Measurements from ENCODE around the gene C21orf91.

The C21orf91 gene

GRCh38 chr21:17784604-17785402 is 34.4 kb downstream of the C21orf91 start:
- no peak for DNase-seq (ENCODE audit: low read depth)

GRCh38 chr21:17784180-17784598 is 35.0 kb downstream of the C21orf91 start:
- Histone ChIP-seq H3K36me3 (ENCODE audit: control insufficient read depth, insufficient read depth, low read length, severe bottlenecking) (peaks cover 10% of the 10 kb centered on the region), H3K9ac (ENCODE audit: low read length) (no peak overlapping the region), H3K4me1 (ENCODE audit: control insufficient read depth, insufficient read depth, low read length) (peaks cover 5% of the 10 kb centered on the region), H3K9me3 (ENCODE audit: control insufficient read depth, low read length) (no peaks in the 10 kb centered on the region), H3K27me3 (replicated peaks; ENCODE audit: control insufficient read depth, insufficient read depth, low read length) (no peaks in the 10 kb centered on the region), H3K4me3 (ENCODE audit: low read length) (no peak overlapping the region)
- no peak for DNase-seq (ENCODE audit: low read depth)

More at GRCh38 chr21:17784604-17785402, 34.4 kb downstream of the C21orf91 start:
- Histone ChIP-seq H3K4me1 (ENCODE audit: control insufficient read depth, insufficient read depth, low read length) (no peaks in the 10 kb centered on the region), H3K36me3 (ENCODE audit: control insufficient read depth, insufficient read depth, low read length, severe bottlenecking) (peaks cover 10% of the 10 kb centered on the region), H3K4me3 (ENCODE audit: low read length) (no peak overlapping the region), H3K9me3 (ENCODE audit: control insufficient read depth, low read length) (no peaks in the 10 kb centered on the region), H3K27me3 (replicated peaks; ENCODE audit: control insufficient read depth, insufficient read depth, low read length) (no peaks in the 10 kb centered on the region), H3K9ac (ENCODE audit: low read length) (no peak overlapping the region)

- H3K36me3 ChIP-seq (ENCODE audit: control insufficient read depth, insufficient read depth, low read length, severe bottlenecking) = peaks cover 10% of the 10 kb centered on the region
Measured at GRCh38 chr21:17783481-17784179, 35.5 kb downstream of the C21orf91 start.

GRCh38 chr21:17783003-17783402 is 36.2 kb downstream of the C21orf91 start:
- no peak overlapping the region for H3K9ac ChIP-seq (ENCODE audit: low read length)
- peaks cover 10% of the 10 kb centered on the region for H3K36me3 ChIP-seq (ENCODE audit: control insufficient read depth, insufficient read depth, low read length, severe bottlenecking)

More at GRCh38 chr21:17783481-17784179, 35.5 kb downstream of the C21orf91 start:
- H3K4me3 ChIP-seq (ENCODE audit: low read length) = no peak overlapping the region
- H3K9ac ChIP-seq (ENCODE audit: low read length) = no peak overlapping the region
- H3K9me3 ChIP-seq (ENCODE audit: control insufficient read depth, low read length) = no peaks in the 10 kb centered on the region
- no peak for DNase-seq (ENCODE audit: low read depth)
- peaks cover 5% of the 10 kb centered on the region for H3K4me1 ChIP-seq (ENCODE audit: control insufficient read depth, insufficient read depth, low read length)
- H3K27me3 ChIP-seq (replicated peaks; ENCODE audit: control insufficient read depth, insufficient read depth, low read length) = no peaks in the 10 kb centered on the region

DNA sequence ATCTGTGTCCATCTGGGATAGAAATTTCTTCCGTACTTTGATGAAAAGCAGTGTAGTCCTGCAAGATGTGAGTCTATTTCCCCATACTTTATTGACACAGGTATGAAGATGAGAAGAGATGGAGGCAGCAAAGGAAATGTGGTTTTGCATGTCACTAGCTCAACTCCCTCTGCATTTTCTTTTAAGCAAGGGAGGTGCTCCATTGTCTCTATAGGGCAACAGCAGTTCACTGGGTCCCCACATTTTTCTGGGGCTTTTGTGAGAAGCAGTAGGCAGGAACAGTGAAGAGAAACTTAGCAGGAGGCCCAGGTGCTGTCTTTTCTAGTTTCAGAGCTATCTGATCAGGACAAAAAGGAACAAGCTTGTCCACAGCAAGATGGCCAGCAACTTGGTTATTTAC is 37.1 kb downstream of the C21orf91 start:
- H3K9me3 ChIP-seq (ENCODE audit: control insufficient read depth, low read length) = no peaks in the 10 kb centered on the region
- peaks cover 5% of the 10 kb centered on the region for H3K4me1 ChIP-seq (ENCODE audit: control insufficient read depth, insufficient read depth, low read length)
- DNase-seq (ENCODE audit: low read depth) = no peak
- no peaks in the 10 kb centered on the region for H3K27me3 ChIP-seq (replicated peaks; ENCODE audit: control insufficient read depth, insufficient read depth, low read length)
- peaks cover 10% of the 10 kb centered on the region for H3K36me3 ChIP-seq (ENCODE audit: control insufficient read depth, insufficient read depth, low read length, severe bottlenecking)
- no peak overlapping the region for H3K4me3 ChIP-seq (ENCODE audit: low read length)
- no peak overlapping the region for H3K9ac ChIP-seq (ENCODE audit: low read length)

More at GRCh38 chr21:17783003-17783402, 36.2 kb downstream of the C21orf91 start:
- Histone ChIP-seq H3K4me3 (ENCODE audit: low read length) (no peak overlapping the region), H3K27me3 (replicated peaks; ENCODE audit: control insufficient read depth, insufficient read depth, low read length) (no peaks in the 10 kb centered on the region), H3K4me1 (ENCODE audit: control insufficient read depth, insufficient read depth, low read length) (peaks cover 5% of the 10 kb centered on the region), H3K9me3 (ENCODE audit: control insufficient read depth, low read length) (no peaks in the 10 kb centered on the region)
- no peak for DNase-seq (ENCODE audit: low read depth)

DNA sequence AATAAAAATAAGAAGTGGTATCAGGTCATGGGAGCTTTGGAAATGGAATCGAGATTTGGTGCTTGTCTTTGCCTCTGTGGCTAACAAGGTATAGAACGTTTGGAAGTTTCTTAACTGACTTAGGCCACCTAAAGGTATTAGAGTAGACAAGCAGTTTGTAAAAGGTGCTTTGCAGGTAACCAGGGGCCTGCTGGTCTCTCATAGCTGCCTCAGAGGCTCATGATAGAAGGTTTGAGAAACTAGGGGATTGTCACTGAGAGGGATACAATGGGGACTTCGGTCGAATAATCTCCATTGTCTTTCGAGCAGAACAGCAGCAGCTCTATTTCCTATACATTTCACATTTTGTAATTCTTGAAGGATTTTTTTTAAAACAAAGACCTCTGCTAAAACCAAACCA is 37.6 kb downstream of the C21orf91 start:
- H3K4me1 ChIP-seq (ENCODE audit: control insufficient read depth, insufficient read depth, low read length) = peaks cover 5% of the 10 kb centered on the region
- no peak for DNase-seq (ENCODE audit: low read depth)
- H3K9ac ChIP-seq (ENCODE audit: low read length) = no peak overlapping the region
- H3K9me3 ChIP-seq (ENCODE audit: control insufficient read depth, low read length) = no peaks in the 10 kb centered on the region
- H3K27me3 ChIP-seq (replicated peaks; ENCODE audit: control insufficient read depth, insufficient read depth, low read length) = no peaks in the 10 kb centered on the region
- peaks cover 7% of the 10 kb centered on the region for H3K36me3 ChIP-seq (ENCODE audit: control insufficient read depth, insufficient read depth, low read length, severe bottlenecking)
- no peak overlapping the region for H3K4me3 ChIP-seq (ENCODE audit: low read length)

DNA sequence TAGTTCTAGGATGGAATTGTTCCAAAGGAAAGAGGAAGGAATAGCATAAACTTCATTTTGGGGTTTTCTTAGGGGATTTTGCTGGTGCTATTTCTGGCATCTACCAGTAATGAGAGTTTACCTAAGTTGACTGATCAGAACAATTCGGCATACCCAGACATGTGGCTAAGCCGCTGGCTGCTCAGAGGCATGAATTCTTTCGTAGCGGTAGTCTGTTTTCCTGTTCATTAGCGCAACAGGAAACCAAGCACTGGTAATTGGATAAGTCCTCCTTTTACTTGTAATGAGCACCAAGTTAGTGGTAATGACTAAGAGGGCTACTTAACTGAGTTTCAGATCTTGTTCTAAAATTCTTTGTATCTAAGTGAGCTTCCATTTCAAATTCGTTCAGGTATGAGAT is 38.6 kb downstream of the C21orf91 start:
- Histone ChIP-seq H3K9ac (ENCODE audit: low read length) (no peak overlapping the region), H3K9me3 (ENCODE audit: control insufficient read depth, low read length) (no peaks in the 10 kb centered on the region), H3K36me3 (ENCODE audit: control insufficient read depth, insufficient read depth, low read length, severe bottlenecking) (peaks cover 4% of the 10 kb centered on the region), H3K4me1 (ENCODE audit: control insufficient read depth, insufficient read depth, low read length) (peaks cover 5% of the 10 kb centered on the region), H3K27me3 (replicated peaks; ENCODE audit: control insufficient read depth, insufficient read depth, low read length) (no peaks in the 10 kb centered on the region), H3K4me3 (ENCODE audit: low read length) (no peak overlapping the region)
- no peak for DNase-seq (ENCODE audit: low read depth)

GRCh38 chr21:17779980-17780379 is 39.2 kb downstream of the C21orf91 start:
- H3K36me3 ChIP-seq (ENCODE audit: control insufficient read depth, insufficient read depth, low read length, severe bottlenecking) = no peaks in the 10 kb centered on the region
- H3K27me3 ChIP-seq (replicated peaks; ENCODE audit: control insufficient read depth, insufficient read depth, low read length) = no peaks in the 10 kb centered on the region
- no peak overlapping the region for H3K4me3 ChIP-seq (ENCODE audit: low read length)
- no peak overlapping the region for H3K9ac ChIP-seq (ENCODE audit: low read length)
- no peaks in the 10 kb centered on the region for H3K9me3 ChIP-seq (ENCODE audit: control insufficient read depth, low read length)
- H3K4me1 ChIP-seq (ENCODE audit: control insufficient read depth, insufficient read depth, low read length) = peaks cover 5% of the 10 kb centered on the region
- DNase-seq (ENCODE audit: low read depth) = no peak

DNA sequence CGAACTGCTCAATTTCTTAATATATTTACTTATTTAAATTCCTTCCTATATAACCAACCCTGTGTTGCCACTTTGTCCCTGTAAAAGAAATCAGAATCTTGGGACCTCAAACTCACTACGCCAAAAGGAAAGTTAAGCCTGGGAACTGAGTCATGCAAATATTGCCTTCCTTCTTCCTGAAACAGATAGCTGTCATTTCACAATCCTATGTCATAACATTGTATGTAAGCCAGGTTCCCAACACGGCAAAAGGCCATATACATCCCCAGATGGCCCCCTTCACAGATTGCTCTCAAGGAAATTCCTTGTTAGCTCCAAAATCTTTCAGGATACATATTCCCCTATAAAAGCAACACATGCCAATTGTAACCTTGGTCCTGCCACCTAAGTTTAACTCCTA is 39.7 kb downstream of the C21orf91 start:
- no peak for DNase-seq (ENCODE audit: low read depth)

DNA sequence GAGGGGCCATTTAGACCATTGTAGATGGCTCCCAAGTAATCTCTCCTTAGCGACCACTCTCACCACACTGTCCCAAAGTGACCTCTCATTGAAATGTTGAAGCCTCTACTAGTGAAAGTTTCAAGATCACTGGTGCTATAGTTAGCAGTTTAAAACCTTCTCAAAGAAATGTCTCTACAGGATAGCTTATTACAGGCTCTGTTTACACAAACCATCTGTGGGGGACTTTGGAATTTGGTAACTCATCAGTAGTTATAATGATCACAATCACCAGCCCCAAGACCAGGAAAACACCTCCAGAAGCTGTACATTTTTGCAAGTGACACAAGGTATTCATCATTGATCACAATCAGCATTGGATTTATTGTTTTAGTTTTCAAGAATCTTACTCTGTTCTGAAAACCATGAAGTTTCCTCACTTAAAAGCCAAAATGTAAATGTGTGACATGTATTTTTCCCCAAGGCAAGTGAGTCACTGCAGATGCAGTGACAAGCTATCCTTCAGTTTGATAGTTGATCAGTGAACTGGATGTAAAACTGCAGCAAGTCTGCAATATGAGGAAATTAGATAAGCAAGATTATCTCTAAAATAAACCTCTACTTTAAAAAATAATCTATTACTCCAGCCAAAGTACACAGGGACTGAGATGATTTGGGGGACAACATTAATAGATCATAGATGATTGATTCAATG is 41.9 kb downstream of the C21orf91 start:
- H3K36me3 ChIP-seq (ENCODE audit: control insufficient read depth, insufficient read depth, low read length, severe bottlenecking) = no peaks in the 10 kb centered on the region
- peaks cover 5% of the 10 kb centered on the region for H3K4me1 ChIP-seq (ENCODE audit: control insufficient read depth, insufficient read depth, low read length)
- H3K9me3 ChIP-seq (ENCODE audit: control insufficient read depth, low read length) = no peaks in the 10 kb centered on the region
- H3K9ac ChIP-seq (ENCODE audit: low read length) = no peak overlapping the region
- H3K4me3 ChIP-seq (ENCODE audit: low read length) = no peak overlapping the region
- no peaks in the 10 kb centered on the region for H3K27me3 ChIP-seq (replicated peaks; ENCODE audit: control insufficient read depth, insufficient read depth, low read length)
- no peak for DNase-seq (ENCODE audit: low read depth)

More for the DNA sequence above, 39.7 kb downstream of the C21orf91 start:
- Histone ChIP-seq H3K4me3 (ENCODE audit: low read length) (no peak overlapping the region), H3K4me1 (ENCODE audit: control insufficient read depth, insufficient read depth, low read length) (peaks cover 5% of the 10 kb centered on the region), H3K9me3 (ENCODE audit: control insufficient read depth, low read length) (no peaks in the 10 kb centered on the region), H3K9ac (ENCODE audit: low read length) (no peak overlapping the region), H3K27me3 (replicated peaks; ENCODE audit: control insufficient read depth, insufficient read depth, low read length) (no peaks in the 10 kb centered on the region), H3K36me3 (ENCODE audit: control insufficient read depth, insufficient read depth, low read length, severe bottlenecking) (no peaks in the 10 kb centered on the region)

Data from adipocyte (in vitro differentiated cells).